Colonic mucosa (tissue), 4 donors: ENCODE measurements around the gene COG8. TPM values are rescaled to one million over a fixed set of nuclear protein-coding genes. Genes with fewer than 3 reads are reported as not detected.

Experiments used
- DNase-seq: peaks from one replicate; pipeline ENCODE4 v3.0.0-alpha.2; 2020
- H3K27ac ChIP-seq: fragments of 200-600 bp; one replicate; pipeline ENCODE4 v1.8.0; 2021
- H3K27me3 ChIP-seq: fragments of 200-600 bp; one replicate; pipeline ENCODE4 v1.8.0; 2021
- H3K36me3 ChIP-seq: fragments of 200-600 bp; one replicate; pipeline ENCODE4 v1.8.0; 2021
- H3K4me1 ChIP-seq: fragments of 200-600 bp; one replicate; pipeline ENCODE4 v1.8.0; 2021; ENCODE audit warnings: mild to moderate bottlenecking
- H3K4me3 ChIP-seq: fragments of 200-600 bp; one replicate; pipeline ENCODE4 v1.8.0; 2021
- H3K9ac ChIP-seq, 2 donors: one replicate each; pipeline ENCODE4 v1.7.0; 2013; ENCODE audit warnings: control low read depth in 2 of 2, low read depth in 2 of 2, low read length in 2 of 2
- H3K9me3 ChIP-seq: fragments of 200-600 bp; one replicate; pipeline ENCODE4 v1.8.0; 2021
- CTCF ChIP-seq: fragments of 200-600 bp; IDR thresholded peaks from one replicate; pipeline ENCODE4 v1.8.0; 2022; ENCODE audit warnings: antibody characterized with exemption, mild to moderate bottlenecking
- intact Hi-C: fragments of 100-400 bp; cut with DNase I; formaldehyde crosslinking; loops from one replicate; pipeline ENCODE4 v1.14.1; 2022
- total RNA-seq, 2 donors: library from RNA; stranded (reverse); fragmentation: NEBNext Ultra II Directional in 1 of 2; extraction: Animal tissue kit (Norgen Biotek cat#: 25700) in 1 of 2; gene quantifications; one replicate each; pipeline ENCODE4 v1.2.1, GENCODE V29; 2021
- donor health status: healthy.
- donor health status: DM: no; HTN: no; CAD: no.
- donor health status: DM: no; HTN: no; CAD: no.

Gene COG8
- total RNA-seq, 2 donors from 2014 or later: 28.4 to 44.5 TPM

- Histone ChIP-seq H3K27me3 (no peaks in the 10 kb centered on the region), H3K9me3 (no peaks in the 10 kb centered on the region), H3K9ac (no peak overlapping the region), H3K36me3 (no peaks in the 10 kb centered on the region), H3K4me3 (no peak overlapping the region), H3K27ac (no peak overlapping the region), H3K4me1 (no peaks in the 10 kb centered on the region)
- TF ChIP-seq CTCF: no peak
- DNase-seq: no peak
- intact Hi-C loops: loop anchor here (10.0 kb wide), 1 partner anchor 64 kb away; the partner anchor contains the start of gene VPS4A
These were observed 39.4 kb upstream of the COG8 start for GRCh38 chr16:69378760-69379159.

GRCh38 chr16:69378036-69378435, 38.7 kb upstream of the COG8 start:
- Histone ChIP-seq H3K4me3 (no peak overlapping the region), H3K27me3 (no peaks in the 10 kb centered on the region), H3K9ac (no peak overlapping the region), H3K4me1 (no peaks in the 10 kb centered on the region), H3K27ac (no peak overlapping the region), H3K36me3 (no peaks in the 10 kb centered on the region), H3K9me3 (no peaks in the 10 kb centered on the region)
- intact Hi-C loops: loop anchor here (10.0 kb wide), 1 partner anchor 63 kb away; the partner anchor contains the start of gene VPS4A
- no peak for TF ChIP-seq CTCF
- DNase-seq: no peak

DNA sequence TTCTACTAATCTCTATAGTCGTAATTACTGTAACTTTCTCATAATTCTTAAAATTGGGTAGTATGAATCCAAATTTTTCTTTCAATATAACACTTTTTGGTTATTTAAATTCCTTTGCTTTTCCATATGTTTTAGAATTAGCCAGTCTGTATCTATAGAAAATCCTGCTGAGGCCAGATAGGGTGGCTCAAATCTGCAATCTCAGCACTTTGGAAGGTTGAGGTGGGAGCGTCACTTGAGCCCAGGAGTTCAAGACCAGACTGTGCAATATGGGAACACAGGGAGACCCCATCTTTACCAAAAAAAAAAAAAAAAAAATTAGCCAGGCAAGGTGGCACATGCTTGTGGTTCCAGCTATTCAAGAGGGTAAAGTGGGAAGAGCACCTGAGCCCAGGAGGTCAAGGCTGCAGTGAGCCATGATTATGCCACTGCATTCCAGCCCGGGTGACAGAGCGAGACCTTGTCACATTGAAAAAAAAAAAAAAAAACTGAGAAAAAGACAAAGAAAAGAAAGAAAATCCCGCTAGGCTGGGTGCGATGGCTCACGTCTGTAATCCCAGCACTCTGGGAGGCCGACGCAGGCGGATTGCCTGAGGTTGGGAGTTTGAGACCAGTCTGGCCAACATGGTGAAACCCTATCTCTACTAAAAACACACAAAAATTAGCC, 37.2 kb upstream of the COG8 start:
- intact Hi-C loops: loop anchor here (10.0 kb wide), 1 partner anchor 62 kb away; the partner anchor contains the start of gene VPS4A
- Histone ChIP-seq H3K4me3 (no peak overlapping the region), H3K27ac (no peak overlapping the region), H3K9me3 (no peaks in the 10 kb centered on the region), H3K36me3 (peaks cover 5% of the 10 kb centered on the region), H3K4me1 (no peaks in the 10 kb centered on the region), H3K27me3 (no peaks in the 10 kb centered on the region), H3K9ac (no peak overlapping the region)
- TF ChIP-seq CTCF: no peak
- no peak for DNase-seq

DNA sequence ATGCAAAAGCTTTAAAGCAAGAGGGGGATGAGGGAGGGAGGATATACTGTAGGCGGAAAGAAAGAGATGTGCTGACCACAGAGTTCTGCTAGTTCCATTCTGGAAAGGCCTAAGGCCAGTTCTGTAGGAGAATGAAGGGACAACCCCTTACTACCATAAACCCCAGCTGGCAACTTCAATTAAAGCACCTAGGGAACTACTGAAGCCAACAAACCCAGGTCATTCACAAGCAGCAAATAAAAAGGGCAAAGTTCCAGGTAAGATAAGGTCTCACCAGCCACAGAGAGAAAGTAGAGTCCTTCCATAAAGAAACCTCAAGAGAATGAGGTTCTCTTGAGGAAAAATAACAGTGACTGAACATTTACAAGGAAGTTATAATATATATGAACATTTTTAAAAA, 33.7 kb upstream of the COG8 start:
- Histone ChIP-seq H3K4me3 (no peak overlapping the region), H3K9ac (no peak overlapping the region), H3K27me3 (no peaks in the 10 kb centered on the region), H3K9me3 (no peaks in the 10 kb centered on the region), H3K27ac (peak overlapping the region; percentile 69), H3K36me3 (peaks cover 5% of the 10 kb centered on the region), H3K4me1 (no peaks in the 10 kb centered on the region)
- intact Hi-C loops: loop anchor here (10.0 kb wide), 1 partner anchor 58 kb away; the partner anchor contains the start of gene VPS4A
- TF ChIP-seq CTCF: no peak
- DNase-seq: peak; percentile 60

GRCh38 chr16:69371564-69371963, 32.2 kb upstream of the COG8 start:
- Histone ChIP-seq H3K4me3 (no peak overlapping the region), H3K4me1 (no peaks in the 10 kb centered on the region), H3K9ac (no peak overlapping the region), H3K9me3 (no peaks in the 10 kb centered on the region), H3K27ac (no peak overlapping the region), H3K36me3 (peaks cover 5% of the 10 kb centered on the region), H3K27me3 (no peaks in the 10 kb centered on the region)
- intact Hi-C loops: loop anchor here (10.0 kb wide), 1 partner anchor 57 kb away; the partner anchor contains the start of gene VPS4A
- DNase-seq: no peak
- TF ChIP-seq CTCF: no peak
